ENCODE data around the gene ARID4A. TPM values are rescaled to one million over a fixed set of nuclear protein-coding genes. Genes with fewer than 3 reads are reported as not detected.

The ARID4A gene
- total and polyA plus RNA-seq, 2 donors (not counting 3 experiments of a cell fraction or from before 2014, with no cell fraction given): 3.7 to 20.0 TPM

- no peaks in the 10 kb centered on the region for H3K9me3 ChIP-seq (replicated peaks; ENCODE audit: control insufficient read depth, insufficient read depth, low read length)
- H3K36me3 ChIP-seq (ENCODE audit: control insufficient read depth in 2 of 2, extremely low read depth in 1 of 2, insufficient read depth in 2 of 2, low read length in 2 of 2): peaks cover 0 to 3% of the 10 kb centered on the region in 2 experiments
- H3K4me3 ChIP-seq (replicated peaks in 1 of 3; ENCODE audit: insufficient read depth in 1 of 3, low read depth in 1 of 3, low read length in 3 of 3): peak overlapping the region; percentile 57 to 92 (median 82)
- intact Hi-C loops (cut with micrococcal nuclease) (loop anchor here (2.0 kb wide), 1 partner anchor 95 kb away; the partner anchor contains the start of gene TOMM20L), dilution Hi-C loops (cut with MboI; ENCODE audit: extremely low pct_ligation_motif_present, low sequenced_read_pairs) (no loop called here)
- H2AFZ ChIP-seq (ENCODE audit: low read depth, low read length): peak overlapping the region; percentile 60
- ChIA-PET CTCF (no interaction called here), POLR2A (no interaction called here)
- H3K27me3 ChIP-seq (ENCODE audit: control insufficient read depth in 2 of 2, insufficient read depth in 2 of 2, low read length in 2 of 2): no peaks in the 10 kb centered on the region
- peak overlapping the region; percentile 78 for H3K9ac ChIP-seq (replicated peaks; ENCODE audit: extremely low read depth, insufficient read depth, low read length)
- DNase-seq (ENCODE audit: low read depth, low spot score) (peak; percentile 46), FAIRE-seq (peak; percentile 53)
- BruUV-seq (replicated peaks): TSS peak; percentile 21
- H3K27ac ChIP-seq (ENCODE audit: insufficient read depth, low read depth, low read length): no peak overlapping the region
- H4K20me1 ChIP-seq (replicated peaks; ENCODE audit: control insufficient read depth, extremely low read depth, insufficient read depth, low read length): no peaks in the 10 kb centered on the region
- H3K9me1 ChIP-seq (replicated peaks; ENCODE audit: control insufficient read depth, extremely low read depth, insufficient read depth, low read length): no peaks in the 10 kb centered on the region
- H3K4me1 ChIP-seq (ENCODE audit: control insufficient read depth, extremely low read depth, insufficient read depth, low read length): peaks cover 14% of the 10 kb centered on the region
- peak overlapping the region; percentile 66 for H3K4me2 ChIP-seq (ENCODE audit: insufficient read depth, low read length)
- peaks cover 36% of the 10 kb centered on the region for H3K79me2 ChIP-seq (ENCODE audit: control insufficient read depth, insufficient read depth, low read length)
- no peak for TF ChIP-seq GATA2 (IDR thresholded peaks at IDR 0.05; ENCODE audit: insufficient read depth, insufficient read length, low read depth, low read length)
Measured at GRCh38 chr14:58299401-58300330, 1.3 kb downstream of the ARID4A start.

- DNase-seq (ENCODE audit: low read depth, low spot score): no peak
Measured at GRCh38 chr14:58301416-58301815, 3.1 kb downstream of the ARID4A start.

More at GRCh38 chr14:58301416-58301815, 3.1 kb downstream of the ARID4A start:
- no peak overlapping the region for H2AFZ ChIP-seq (ENCODE audit: low read depth, low read length)
- TF ChIP-seq GATA2 (IDR thresholded peaks at IDR 0.05; ENCODE audit: insufficient read depth, insufficient read length, low read depth, low read length) (no peak), MAX (IDR thresholded peaks at IDR 0.05; ENCODE audit: insufficient read depth, insufficient read length) (no peak), MYC (IDR thresholded peaks at IDR 0.05; ENCODE audit: low read depth, low read length) (no peak), EZH2 (IDR thresholded peaks at IDR 0.05; ENCODE audit: borderline replicate concordance, low read depth, low read length, severe bottlenecking) (no peak), CTCF (IDR thresholded peaks at IDR 0.05; ENCODE audit: extremely low read depth in 1 of 2, insufficient read depth in 1 of 2, low read depth in 1 of 2, low read length in 2 of 2) (no peak), FOS (IDR thresholded peaks at IDR 0.05; ENCODE audit: borderline replicate concordance, insufficient read depth, low read length) (no peak), POLR2AphosphoS5 (IDR thresholded peaks at IDR 0.05; ENCODE audit: insufficient read depth, low read depth, low read length) (no peak), JUN (IDR thresholded peaks at IDR 0.05; ENCODE audit: borderline replicate concordance, insufficient read depth, insufficient read length, low read depth) (no peak), POLR2A (IDR thresholded peaks at IDR 0.05; ENCODE audit: low read depth, low read length) (no peak)
- FAIRE-seq: no peak
- no peak overlapping the region for H3K9ac ChIP-seq (replicated peaks; ENCODE audit: extremely low read depth, insufficient read depth, low read length)
- H3K4me1 ChIP-seq (ENCODE audit: control insufficient read depth, extremely low read depth, insufficient read depth, low read length): peaks cover 8% of the 10 kb centered on the region
- no peaks in the 10 kb centered on the region for H3K27me3 ChIP-seq (ENCODE audit: control insufficient read depth in 2 of 2, insufficient read depth in 2 of 2, low read length in 2 of 2)
- no peaks in the 10 kb centered on the region for H3K9me1 ChIP-seq (replicated peaks; ENCODE audit: control insufficient read depth, extremely low read depth, insufficient read depth, low read length)
- BruUV-seq (replicated peaks): no TSS peak
- dilution Hi-C loops (cut with MboI; ENCODE audit: extremely low pct_ligation_motif_present, low sequenced_read_pairs) (no loop called here), intact Hi-C loops (cut with micrococcal nuclease) (no loop called here)
- CTCF ChIA-PET: no interaction called here
- H3K36me3 ChIP-seq (ENCODE audit: control insufficient read depth in 2 of 2, extremely low read depth in 1 of 2, insufficient read depth in 2 of 2, low read length in 2 of 2): peaks cover 0 to 6% of the 10 kb centered on the region in 2 experiments
- H3K4me3 ChIP-seq (replicated peaks in 1 of 3; ENCODE audit: insufficient read depth in 1 of 3, low read depth in 1 of 3, low read length in 3 of 3): no peak overlapping the region
- H4K20me1 ChIP-seq (replicated peaks; ENCODE audit: control insufficient read depth, extremely low read depth, insufficient read depth, low read length): no peaks in the 10 kb centered on the region
- POLR2A ChIA-PET: no interaction called here
- H3K79me2 ChIP-seq (ENCODE audit: control insufficient read depth, insufficient read depth, low read length): peaks cover 19% of the 10 kb centered on the region
- no peak overlapping the region for H3K27ac ChIP-seq (ENCODE audit: insufficient read depth, low read depth, low read length)
- no peak overlapping the region for H3K4me2 ChIP-seq (ENCODE audit: insufficient read depth, low read length)
- H3K9me3 ChIP-seq (replicated peaks; ENCODE audit: control insufficient read depth, insufficient read depth, low read length): no peaks in the 10 kb centered on the region

Data from endothelial cell of umbilical vein (primary cell).